ENCODE measurements around the gene ARHGAP22.

Gene ARHGAP22

DNA sequence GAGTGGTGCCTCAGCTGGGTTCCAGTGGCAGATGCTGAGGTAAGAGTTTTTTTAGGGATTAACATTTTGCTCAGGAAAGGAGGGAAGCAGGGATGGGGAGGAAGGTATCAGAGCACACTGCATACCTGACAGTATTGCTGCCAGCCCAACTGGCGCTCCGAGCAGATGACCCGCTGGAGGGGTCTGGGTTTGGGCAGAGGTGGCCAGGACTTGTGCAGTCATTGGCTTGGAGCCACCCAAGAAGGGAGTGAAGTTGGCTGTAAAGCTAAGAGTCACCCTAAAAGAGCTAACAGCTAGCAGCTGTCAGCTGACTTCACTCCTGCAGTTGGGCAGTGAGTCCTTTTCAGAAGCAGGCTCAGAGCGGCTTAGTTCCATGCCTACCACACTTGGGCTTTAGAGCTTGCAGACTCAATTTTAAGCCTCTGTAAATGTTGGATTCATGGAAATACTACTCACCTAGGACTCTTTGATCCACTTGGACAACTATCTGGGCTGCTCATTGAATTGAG, 5.8 kb upstream of the ARHGAP22 start:
- no peaks in the 10 kb centered on the region for H3K36me3 ChIP-seq (ENCODE audit: insufficient read depth, low read length)
- H3K9me3 ChIP-seq (replicated peaks; ENCODE audit: low read length), result no peaks in the 10 kb centered on the region
- H3K4me3 ChIP-seq (ENCODE audit: low read length), result peak overlapping the region; percentile 5
- H3K4me2 ChIP-seq (ENCODE audit: low read length), result peak overlapping the region; percentile 44
- peak overlapping the region; percentile 36 for H3K9ac ChIP-seq (ENCODE audit: low read depth, low read length)
- H3K4me1 ChIP-seq (ENCODE audit: control insufficient read depth, insufficient read depth, low read length), result peaks cover 89% of the 10 kb centered on the region
- H3K27me3 ChIP-seq (ENCODE audit: control insufficient read depth, insufficient read depth, low read length), result no peaks in the 10 kb centered on the region

DNA sequence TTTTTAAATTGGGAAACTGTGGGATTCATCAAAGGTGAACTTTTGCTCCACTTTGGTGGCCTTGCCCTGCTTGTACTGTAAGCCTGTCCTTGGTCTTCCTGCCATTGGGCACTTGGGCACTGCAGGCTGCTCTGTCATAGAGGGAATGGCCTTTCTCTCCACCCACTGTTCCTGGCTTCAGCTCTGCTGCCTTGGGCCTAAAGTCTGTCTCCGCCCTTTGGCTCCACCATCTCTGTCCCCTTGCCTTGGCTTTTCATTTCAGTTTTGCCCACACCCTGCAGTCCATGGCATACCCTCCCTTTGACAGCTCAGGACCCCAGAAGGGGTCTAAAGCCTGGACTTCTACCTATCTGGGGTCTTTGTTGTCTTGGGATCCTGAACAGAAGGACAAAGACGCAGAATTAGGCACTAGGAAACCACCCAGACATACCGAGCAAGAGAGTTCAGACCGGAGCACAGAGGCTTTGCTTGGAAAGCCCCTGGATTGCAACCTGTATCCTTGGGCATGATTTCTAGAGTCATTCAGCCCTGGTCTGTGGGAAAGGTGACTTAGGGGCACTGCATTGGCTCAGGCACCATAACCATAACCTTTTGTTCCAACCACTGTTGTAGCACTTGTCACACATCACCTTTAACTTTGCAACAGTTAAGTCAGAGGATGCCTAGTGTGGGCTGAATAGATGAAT, 5.2 kb upstream of the ARHGAP22 start:
- Histone ChIP-seq H3K4me1 (ENCODE audit: control insufficient read depth, insufficient read depth, low read length) (peaks cover 94% of the 10 kb centered on the region), H3K4me3 (ENCODE audit: low read length) (no peak overlapping the region), H3K9me3 (replicated peaks; ENCODE audit: low read length) (no peaks in the 10 kb centered on the region), H3K27me3 (ENCODE audit: control insufficient read depth, insufficient read depth, low read length) (no peaks in the 10 kb centered on the region), H3K4me2 (ENCODE audit: low read length) (peak overlapping the region; percentile 44), H3K36me3 (ENCODE audit: insufficient read depth, low read length) (no peaks in the 10 kb centered on the region), H3K9ac (ENCODE audit: low read depth, low read length) (no peak overlapping the region)

DNA sequence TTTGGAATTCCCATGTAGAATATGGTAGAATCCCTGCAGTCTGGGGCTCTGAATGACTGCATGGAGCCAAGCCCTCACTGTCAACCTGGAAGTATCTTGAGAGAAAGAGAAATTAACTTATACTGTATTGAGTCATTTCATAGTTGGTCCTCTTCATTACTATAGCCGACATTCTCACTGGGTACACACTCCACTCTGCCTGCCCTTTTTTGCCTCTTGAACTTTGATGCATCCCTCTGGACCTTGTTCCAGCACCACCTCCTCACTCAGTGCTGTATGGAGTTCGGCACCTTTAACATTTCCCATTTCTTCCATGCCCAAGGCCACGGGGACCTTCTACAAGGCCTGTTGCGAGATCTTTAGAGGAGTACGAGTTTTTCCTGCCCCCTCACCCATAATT, 4.6 kb upstream of the ARHGAP22 start:
- Histone ChIP-seq H3K36me3 (ENCODE audit: insufficient read depth, low read length) (no peaks in the 10 kb centered on the region), H3K27me3 (ENCODE audit: control insufficient read depth, insufficient read depth, low read length) (no peaks in the 10 kb centered on the region), H3K4me1 (ENCODE audit: control insufficient read depth, insufficient read depth, low read length) (peaks cover 88% of the 10 kb centered on the region), H3K4me3 (ENCODE audit: low read length) (no peak overlapping the region), H3K9ac (ENCODE audit: low read depth, low read length) (no peak overlapping the region), H3K4me2 (ENCODE audit: low read length) (peak overlapping the region; percentile 8), H3K9me3 (replicated peaks; ENCODE audit: low read length) (no peaks in the 10 kb centered on the region)

DNA sequence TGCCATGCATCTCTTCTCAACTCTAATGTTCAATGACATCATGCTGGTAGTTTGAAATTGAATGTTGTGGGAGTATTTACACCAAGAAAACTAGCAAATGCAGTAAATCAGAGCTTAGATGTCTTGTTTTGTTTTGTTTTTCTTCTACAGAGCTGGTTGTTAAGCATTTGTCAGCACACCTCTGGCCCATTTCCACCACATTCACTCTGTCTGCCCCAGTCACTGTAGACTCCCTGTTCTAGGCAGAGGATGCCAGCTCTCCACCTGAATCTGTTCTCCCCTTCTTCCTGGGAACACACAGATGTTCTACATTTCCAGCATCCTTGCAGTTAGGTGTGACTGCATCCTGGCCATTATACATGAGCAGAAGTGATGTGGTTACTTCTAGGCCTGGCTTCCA, 4.1 kb upstream of the ARHGAP22 start:
- Histone ChIP-seq H3K9me3 (replicated peaks; ENCODE audit: low read length) (no peaks in the 10 kb centered on the region), H3K36me3 (ENCODE audit: insufficient read depth, low read length) (no peaks in the 10 kb centered on the region), H3K9ac (ENCODE audit: low read depth, low read length) (no peak overlapping the region), H3K4me2 (ENCODE audit: low read length) (peak overlapping the region; percentile 8), H3K27me3 (ENCODE audit: control insufficient read depth, insufficient read depth, low read length) (no peaks in the 10 kb centered on the region), H3K4me1 (ENCODE audit: control insufficient read depth, insufficient read depth, low read length) (peaks cover 83% of the 10 kb centered on the region), H3K4me3 (ENCODE audit: low read length) (no peak overlapping the region)

DNA sequence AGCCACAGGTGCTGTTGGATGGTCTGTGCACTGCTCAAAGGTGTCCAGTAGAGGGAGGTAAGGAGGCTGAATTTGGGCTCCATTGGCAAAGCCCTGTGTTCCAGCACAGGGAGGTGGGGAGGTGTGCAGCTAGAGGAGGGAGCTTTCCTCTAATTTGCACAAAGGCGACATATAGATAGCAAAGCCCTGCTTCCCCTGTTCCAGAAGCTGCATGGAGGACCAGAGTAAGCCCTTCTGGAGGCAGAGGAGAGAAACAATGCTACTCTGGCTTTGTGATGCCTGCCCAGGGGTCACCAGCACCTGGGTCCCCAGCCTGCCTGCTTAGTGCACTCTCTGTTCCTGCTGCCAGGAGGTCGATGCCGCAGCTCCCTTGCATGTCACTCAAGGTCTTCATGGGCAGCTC, 3.4 kb upstream of the ARHGAP22 start:
- H3K27me3 ChIP-seq (ENCODE audit: control insufficient read depth, insufficient read depth, low read length), result no peaks in the 10 kb centered on the region
- H3K4me3 ChIP-seq (ENCODE audit: low read length), result peak overlapping the region; percentile 28
- H3K9me3 ChIP-seq (replicated peaks; ENCODE audit: low read length), result no peaks in the 10 kb centered on the region
- H3K4me1 ChIP-seq (ENCODE audit: control insufficient read depth, insufficient read depth, low read length), result peaks cover 76% of the 10 kb centered on the region
- H3K9ac ChIP-seq (ENCODE audit: low read depth, low read length), result peak overlapping the region; percentile 80
- H3K36me3 ChIP-seq (ENCODE audit: insufficient read depth, low read length), result peaks cover 4% of the 10 kb centered on the region
- peak overlapping the region; percentile 97 for H3K4me2 ChIP-seq (ENCODE audit: low read length)

DNA sequence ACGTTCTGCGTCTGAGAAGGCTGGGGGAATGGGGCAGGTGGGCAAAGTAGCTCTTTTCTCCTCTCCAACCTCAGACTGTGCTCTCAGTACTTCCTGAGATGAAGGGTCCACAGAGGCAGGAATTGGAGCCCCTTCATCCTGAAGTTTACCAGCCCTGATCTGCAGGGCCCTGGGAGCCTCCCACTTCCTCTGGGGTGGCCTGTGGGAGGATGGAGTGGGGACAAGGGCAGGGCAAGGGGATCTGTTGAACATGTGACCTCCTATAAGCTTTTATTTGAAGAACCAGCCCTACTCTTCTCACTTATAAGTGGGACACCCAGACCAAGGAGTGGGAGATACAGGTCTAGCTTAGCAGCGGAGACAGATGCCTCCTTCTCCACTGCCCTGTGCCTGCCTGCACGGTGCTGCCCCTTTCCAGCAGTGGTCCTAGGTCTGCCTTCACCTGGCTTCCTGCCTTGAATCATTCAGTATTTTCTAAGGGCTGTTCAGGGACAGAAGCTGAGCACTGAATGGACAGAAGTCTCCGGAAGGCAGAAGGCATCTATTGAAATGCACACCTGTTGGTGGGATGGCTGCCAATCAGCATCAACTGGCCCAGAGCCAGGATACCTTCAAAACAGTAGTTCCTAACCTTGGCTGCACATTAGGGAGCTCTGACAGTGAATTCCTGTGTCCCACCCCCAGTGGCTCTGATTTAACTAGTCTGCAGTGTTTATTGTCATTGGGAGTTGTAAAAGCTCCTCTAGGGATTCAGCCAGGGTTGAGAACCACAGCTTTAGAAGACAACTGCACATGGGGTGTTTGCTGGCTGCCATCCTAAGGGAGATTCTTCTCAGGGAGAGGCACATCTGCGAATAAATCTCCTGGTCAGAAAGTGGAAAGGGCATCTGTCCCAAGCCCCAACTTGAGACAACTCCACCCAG, 2.7 kb upstream of the ARHGAP22 start:
- peak overlapping the region; percentile 97 for H3K4me2 ChIP-seq (ENCODE audit: low read length)
- peaks cover 8% of the 10 kb centered on the region for H3K36me3 ChIP-seq (ENCODE audit: insufficient read depth, low read length)
- H3K27me3 ChIP-seq (ENCODE audit: control insufficient read depth, insufficient read depth, low read length), result no peaks in the 10 kb centered on the region
- H3K9ac ChIP-seq (ENCODE audit: low read depth, low read length), result peak overlapping the region; percentile 80
- H3K4me3 ChIP-seq (ENCODE audit: low read length), result peak overlapping the region; percentile 28
- H3K4me1 ChIP-seq (ENCODE audit: control insufficient read depth, insufficient read depth, low read length), result peaks cover 72% of the 10 kb centered on the region
- no peaks in the 10 kb centered on the region for H3K9me3 ChIP-seq (replicated peaks; ENCODE audit: low read length)

DNA sequence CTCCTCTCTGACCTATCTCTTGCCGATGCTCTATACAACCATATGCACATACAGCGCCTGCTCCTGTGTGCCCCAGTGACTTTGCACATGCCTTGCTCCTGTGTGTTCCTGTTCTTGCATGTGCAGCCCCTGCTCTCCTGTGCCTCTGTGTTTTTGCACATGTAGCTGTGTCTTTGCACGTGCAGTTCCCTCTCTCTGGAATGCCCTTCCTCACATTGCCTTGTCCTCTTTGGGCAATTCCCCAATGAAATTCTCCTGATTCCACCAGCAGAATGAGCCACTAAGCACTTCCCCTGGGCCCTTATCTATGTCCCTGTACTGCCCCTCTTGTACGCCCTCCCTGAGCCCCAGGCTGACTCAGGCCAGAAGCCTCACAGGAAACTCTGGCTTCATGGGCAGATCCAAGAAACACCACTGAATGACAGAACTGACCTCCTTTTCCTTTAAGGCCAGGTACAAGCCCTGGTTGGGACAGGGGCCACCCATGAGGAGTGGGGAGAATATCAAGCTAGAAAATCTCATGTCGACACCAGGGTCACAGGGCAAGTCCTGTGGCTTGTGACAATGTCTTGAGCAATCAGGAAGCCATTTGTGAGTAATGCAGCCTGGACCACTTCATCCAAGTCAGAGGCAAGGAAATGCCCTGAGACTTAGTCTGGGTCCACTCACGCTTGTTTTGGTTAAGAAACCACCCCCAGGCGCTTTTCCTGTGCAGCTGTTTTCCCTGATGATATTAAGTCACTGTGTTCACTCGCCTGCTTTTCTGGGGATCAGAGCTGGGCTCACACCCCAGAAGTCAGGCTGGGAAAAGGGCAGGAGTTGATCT, 1.9 kb upstream of the ARHGAP22 start:
- peak overlapping the region; percentile 28 for H3K4me3 ChIP-seq (ENCODE audit: low read length)
- no peaks in the 10 kb centered on the region for H3K27me3 ChIP-seq (ENCODE audit: control insufficient read depth, insufficient read depth, low read length)
- peaks cover 12% of the 10 kb centered on the region for H3K36me3 ChIP-seq (ENCODE audit: insufficient read depth, low read length)
- peak overlapping the region; percentile 97 for H3K4me2 ChIP-seq (ENCODE audit: low read length)
- H3K4me1 ChIP-seq (ENCODE audit: control insufficient read depth, insufficient read depth, low read length), result peaks cover 73% of the 10 kb centered on the region
- no peaks in the 10 kb centered on the region for H3K9me3 ChIP-seq (replicated peaks; ENCODE audit: low read length)
- H3K9ac ChIP-seq (ENCODE audit: low read depth, low read length), result peak overlapping the region; percentile 80

DNA sequence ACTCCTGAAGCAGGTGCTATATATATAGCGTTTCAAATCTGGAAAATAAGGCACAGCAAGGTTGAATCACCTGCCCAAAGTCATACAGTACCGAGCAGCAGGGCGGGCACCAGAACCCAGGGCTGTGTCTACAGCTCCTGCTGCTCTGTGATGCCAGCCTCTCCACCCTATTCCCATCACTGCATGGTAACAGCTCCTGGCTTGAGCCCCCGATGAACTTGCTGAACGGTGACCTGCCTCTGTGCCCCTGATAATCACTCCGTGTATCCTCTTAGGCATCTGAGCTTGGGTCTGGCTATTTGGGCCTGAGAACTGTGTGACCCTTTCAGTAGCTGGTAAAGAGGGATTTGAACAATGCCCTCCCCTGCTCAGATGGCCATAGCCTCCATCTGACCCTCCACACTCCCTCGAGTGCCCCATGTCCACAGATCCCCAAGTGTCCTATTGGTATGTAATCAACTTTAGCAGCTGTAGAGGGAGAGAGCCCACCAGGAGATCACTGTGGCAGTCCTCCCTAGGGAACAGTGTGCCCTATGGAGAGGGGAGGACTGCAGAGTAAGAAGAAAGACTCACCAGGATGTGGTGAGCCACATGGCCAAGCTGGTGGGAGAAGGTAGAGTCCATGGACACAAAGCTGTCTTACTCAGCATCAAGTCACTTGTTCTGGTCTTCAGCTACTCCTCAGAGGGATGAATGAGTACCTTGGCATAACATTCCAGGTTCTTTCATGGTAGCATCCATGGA, 1.1 kb upstream of the ARHGAP22 start:
- peak overlapping the region; percentile 97 for H3K4me2 ChIP-seq (ENCODE audit: low read length)
- H3K4me3 ChIP-seq (ENCODE audit: low read length), result peak overlapping the region; percentile 87
- H3K36me3 ChIP-seq (ENCODE audit: insufficient read depth, low read length), result peaks cover 18% of the 10 kb centered on the region
- peaks cover 76% of the 10 kb centered on the region for H3K4me1 ChIP-seq (ENCODE audit: control insufficient read depth, insufficient read depth, low read length)
- H3K9me3 ChIP-seq (replicated peaks; ENCODE audit: low read length), result no peaks in the 10 kb centered on the region
- H3K27me3 ChIP-seq (ENCODE audit: control insufficient read depth, insufficient read depth, low read length), result no peaks in the 10 kb centered on the region
- H3K9ac ChIP-seq (ENCODE audit: low read depth, low read length), result peak overlapping the region; percentile 90

DNA sequence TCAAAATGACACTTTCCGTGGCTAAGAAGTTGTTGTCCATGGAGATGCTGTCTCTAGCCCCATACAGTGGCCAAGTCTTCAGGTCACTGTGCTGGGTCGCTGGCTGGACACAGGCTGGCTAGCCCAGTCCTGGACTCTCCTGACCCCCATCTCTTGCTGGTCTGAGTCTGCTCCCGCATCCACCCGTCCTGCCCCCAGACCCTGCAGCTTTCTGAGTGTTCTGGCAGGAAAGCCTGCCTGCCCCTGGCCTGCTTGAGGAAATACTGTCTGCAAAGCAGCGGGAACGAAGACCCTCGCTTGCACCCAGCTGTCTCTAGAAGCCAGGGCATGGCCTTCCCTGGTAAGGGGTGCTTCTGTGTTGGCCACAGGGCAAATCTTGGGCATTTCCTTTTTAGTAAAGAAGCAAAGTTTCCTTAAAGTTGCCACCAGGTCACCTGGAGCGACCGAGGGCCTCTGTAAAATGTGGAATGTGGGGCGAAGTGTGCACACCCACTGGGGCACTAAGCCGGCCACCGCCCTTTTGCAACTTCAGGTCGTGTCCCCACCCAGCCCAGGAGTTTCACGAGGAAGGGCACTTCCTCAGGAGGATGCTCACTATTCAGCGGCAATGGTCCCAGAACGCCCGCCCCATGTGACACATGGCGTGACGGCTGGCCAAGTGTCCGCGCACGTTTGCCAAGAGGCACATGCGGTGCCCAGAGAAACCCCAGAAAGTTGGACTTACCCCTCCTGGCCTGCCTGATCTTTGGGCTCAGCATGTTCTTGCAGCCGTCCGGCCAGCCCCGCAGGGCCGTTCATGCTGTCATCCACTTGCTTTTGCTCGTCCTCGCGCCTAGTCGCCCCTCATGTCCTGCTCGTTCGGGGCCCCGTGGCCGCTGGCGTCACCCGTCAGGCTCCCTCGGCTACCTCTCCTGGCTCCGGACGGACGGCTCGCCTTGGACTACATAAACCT, 558 bp downstream of the ARHGAP22 start:
- Histone ChIP-seq H3K4me1 (ENCODE audit: control insufficient read depth, insufficient read depth, low read length) (peaks cover 76% of the 10 kb centered on the region), H3K36me3 (ENCODE audit: insufficient read depth, low read length) (peaks cover 31% of the 10 kb centered on the region), H3K4me3 (ENCODE audit: low read length) (peak overlapping the region; percentile 87), H3K9ac (ENCODE audit: low read depth, low read length) (peak overlapping the region; percentile 90), H3K27me3 (ENCODE audit: control insufficient read depth, insufficient read depth, low read length) (no peaks in the 10 kb centered on the region), H3K9me3 (replicated peaks; ENCODE audit: low read length) (no peaks in the 10 kb centered on the region), H3K4me2 (ENCODE audit: low read length) (peak overlapping the region; percentile 97)
